CD4-positive, alpha-beta T cell (primary cell): ENCODE results near the gene PCDH9. TPM values are rescaled to one million over a fixed set of nuclear protein-coding genes. Genes with fewer than 3 reads are reported as not detected.

ENCODE experiments used
- ATAC-seq: fragments of 200-7000 bp; cut with Tn5 transposase; one replicate; pipeline ENCODE4 v1.10.0; 2022; ENCODE audit warnings: mild to moderate bottlenecking; ENCODE audit not compliant: poor library complexity
- CTCF ChIA-PET: fragments of 350-600 bp; sonication (Branson Sonifier 250); formaldehyde crosslinking; loops from one replicate; lab custom pipeline; 2021; ENCODE audit warnings: antibody characterized with exemption, inconsistent platforms; lab: Charles Lee
- POLR2A ChIA-PET: fragments of 350-600 bp; sonication (Branson Sonifier 250); formaldehyde crosslinking; loops from one replicate; lab custom pipeline; 2021; ENCODE audit warnings: antibody characterized with exemption, inconsistent platforms; lab: Charles Lee
- DNase-seq, 14 experiments: peaks; one replicate each; pipeline ENCODE4 v3.0.0-alpha.2; 2013 to 2020; ENCODE audit warnings: mixed read lengths in 2 of 14
- H3K27ac ChIP-seq, 2 donors: one replicate each; pipeline versions ENCODE4 v1.5.1 to v1.7.0; 2013; ENCODE audit warnings: low read length in 2 of 2, low read depth in 1 of 2, mild to moderate bottlenecking in 1 of 2
- H3K27me3 ChIP-seq, 2 experiments: 1 replicate in 1 of 2; 2 replicates in 1 of 2; pipeline versions ENCODE4 v1.6.1 to v1.7.0; 2013; ENCODE audit warnings: low read length in 2 of 2, control low read depth in 1 of 2, mild to moderate bottlenecking in 1 of 2, moderate library complexity in 1 of 2; ENCODE audit not compliant: insufficient read depth in 2 of 2, control insufficient read depth in 1 of 2
- H3K36me3 ChIP-seq: one replicate; pipeline ENCODE4 v1.6.1; 2013; ENCODE audit warnings: low read length, control low read depth; ENCODE audit not compliant: insufficient read depth
- H3K4me1 ChIP-seq: one replicate; pipeline ENCODE4 v1.6.1; 2013; ENCODE audit warnings: low read length, control low read depth; ENCODE audit not compliant: insufficient read depth
- H3K4me3 ChIP-seq: one replicate; pipeline ENCODE4 v1.5.1; 2013; ENCODE audit warnings: mild to moderate bottlenecking, low read length, moderate library complexity
- H3K9me3 ChIP-seq, 2 experiments: 1 replicate in 1 of 2; 2 replicates in 1 of 2; pipeline versions ENCODE4 v1.6.1 to v1.7.0; 2013; ENCODE audit warnings: low read length in 2 of 2, mild to moderate bottlenecking in 2 of 2, control low read depth in 1 of 2, moderate library complexity in 1 of 2; ENCODE audit not compliant: control insufficient read depth in 1 of 2, insufficient read depth in 1 of 2
- H3K27ac Mint-ChIP-seq: one replicate; pipeline ENCODE4 v1.8.0; 2020; ENCODE audit warnings: mixed read lengths
- H3K27me3 Mint-ChIP-seq: one replicate; pipeline ENCODE4 v1.8.0; 2021; ENCODE audit warnings: mixed read lengths
- H3K36me3 Mint-ChIP-seq: one replicate; pipeline ENCODE4 v1.8.0; 2021; ENCODE audit warnings: low read depth, mixed read lengths
- H3K4me1 Mint-ChIP-seq: one replicate; pipeline ENCODE4 v1.8.0; 2021; ENCODE audit warnings: low read depth, mixed read lengths
- H3K4me3 Mint-ChIP-seq: one replicate; pipeline ENCODE4 v1.8.0; 2020; ENCODE audit warnings: mild to moderate bottlenecking, mixed read lengths
- H3K9me3 Mint-ChIP-seq: one replicate; pipeline ENCODE4 v1.8.0; 2020; ENCODE audit warnings: mixed read lengths
- intact Hi-C, 2 experiments: fragments of 100-400 bp; cut with DNase I in 1 of 2; cut with micrococcal nuclease in 1 of 2; formaldehyde crosslinking; loops; one replicate each; pipeline versions ENCODE4 v1.15.1 to v1.9.0; 2023 to 2025; cut with DNase I, micrococcal nuclease
- total RNA-seq, 174 experiments: library from RNA in 2 of 174; stranded (reverse) in 2 of 174; gene quantifications; one replicate each; pipeline ENCODE4 v1.2.3 and lab custom pipeline; 2021 to 2026
- TF ChIP-seq, protein P1 (sequence below): fragments of 200-600 bp; IDR thresholded peaks from one replicate; pipeline ENCODE4 v1.8.0; 2022; ENCODE audit warnings: antibody characterized with exemption, mild to moderate bottlenecking

Gene PCDH9
- total RNA-seq, 2 experiments from 2014 or later, result 0.08 to 0.19 TPM

DNA sequence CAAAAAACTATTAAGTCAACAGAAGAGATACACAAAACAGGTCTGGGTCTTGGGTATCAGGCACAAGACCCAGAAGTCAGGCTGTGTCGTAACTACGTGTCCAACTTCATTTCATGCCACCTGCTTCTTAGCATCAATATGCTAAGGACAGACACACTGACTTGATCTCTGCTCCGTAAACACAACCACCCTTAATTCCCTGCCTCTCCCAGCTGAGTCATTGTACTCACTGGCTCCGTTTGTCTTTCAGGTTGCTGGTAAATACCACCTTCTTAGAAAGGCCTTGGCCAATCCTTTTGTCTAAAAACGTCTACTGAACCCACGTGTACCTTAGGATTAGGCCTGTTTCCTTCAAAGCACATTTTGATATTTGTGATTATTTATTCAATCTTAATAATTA is 726.2 kb downstream of the PCDH9 start:
- ChIA-PET CTCF (no interaction called here), POLR2A (no interaction called here)
- H3K4me1 Mint-ChIP-seq, result no peaks in the 10 kb centered on the region

DNA sequence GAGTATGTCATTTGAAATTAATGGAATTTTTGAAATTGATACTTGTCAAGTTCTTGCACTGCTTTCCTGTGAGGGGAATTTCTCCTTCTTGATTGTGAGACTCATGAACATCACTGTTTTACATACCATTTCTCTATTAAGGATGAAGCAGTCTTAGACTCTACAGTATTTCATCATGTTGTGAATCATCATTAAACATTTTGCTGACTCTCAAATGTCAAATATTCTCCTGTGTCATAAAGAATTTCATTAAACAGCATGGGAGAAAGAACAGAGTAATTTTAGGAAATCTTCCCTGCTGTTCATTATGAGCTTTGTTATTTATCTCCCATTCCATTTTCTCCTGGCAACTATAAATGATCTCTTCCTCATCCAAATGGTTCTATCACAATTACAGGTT is 729.0 kb downstream of the PCDH9 start:
- ATAC-seq (no peak), DNase-seq (no peak)
- Mint-ChIP-seq H3K9me3 (no peaks in the 10 kb centered on the region), H3K36me3 (no peaks in the 10 kb centered on the region), H3K4me1 (no peaks in the 10 kb centered on the region), H3K27me3 (no peaks in the 10 kb centered on the region), H3K27ac (no peak overlapping the region), H3K4me3 (no peak overlapping the region)
- no peaks in the 10 kb centered on the region for H3K36me3 ChIP-seq
- POLR2A ChIA-PET, result no interaction called here
- no peak overlapping the region for H3K27ac ChIP-seq
- H3K4me1 ChIP-seq, result no peaks in the 10 kb centered on the region
- TF ChIP-seq, protein P1, sequence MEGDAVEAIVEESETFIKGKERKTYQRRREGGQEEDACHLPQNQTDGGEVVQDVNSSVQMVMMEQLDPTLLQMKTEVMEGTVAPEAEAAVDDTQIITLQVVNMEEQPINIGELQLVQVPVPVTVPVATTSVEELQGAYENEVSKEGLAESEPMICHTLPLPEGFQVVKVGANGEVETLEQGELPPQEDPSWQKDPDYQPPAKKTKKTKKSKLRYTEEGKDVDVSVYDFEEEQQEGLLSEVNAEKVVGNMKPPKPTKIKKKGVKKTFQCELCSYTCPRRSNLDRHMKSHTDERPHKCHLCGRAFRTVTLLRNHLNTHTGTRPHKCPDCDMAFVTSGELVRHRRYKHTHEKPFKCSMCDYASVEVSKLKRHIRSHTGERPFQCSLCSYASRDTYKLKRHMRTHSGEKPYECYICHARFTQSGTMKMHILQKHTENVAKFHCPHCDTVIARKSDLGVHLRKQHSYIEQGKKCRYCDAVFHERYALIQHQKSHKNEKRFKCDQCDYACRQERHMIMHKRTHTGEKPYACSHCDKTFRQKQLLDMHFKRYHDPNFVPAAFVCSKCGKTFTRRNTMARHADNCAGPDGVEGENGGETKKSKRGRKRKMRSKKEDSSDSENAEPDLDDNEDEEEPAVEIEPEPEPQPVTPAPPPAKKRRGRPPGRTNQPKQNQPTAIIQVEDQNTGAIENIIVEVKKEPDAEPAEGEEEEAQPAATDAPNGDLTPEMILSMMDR, result no peak
- H3K27me3 ChIP-seq, result no peaks in the 10 kb centered on the region
- intact Hi-C loops, result no loop called here
- CTCF ChIA-PET, result no interaction called here
- H3K9me3 ChIP-seq, result no peaks in the 10 kb centered on the region
- no peak overlapping the region for H3K4me3 ChIP-seq

More for the DNA sequence above, 726.2 kb downstream of the PCDH9 start:
- Histone ChIP-seq H3K27me3 (no peaks in the 10 kb centered on the region), H3K9me3 (peaks cover 0 to 4% of the 10 kb centered on the region in 2 experiments), H3K4me3 (no peak overlapping the region), H3K27ac (no peak overlapping the region), H3K4me1 (no peaks in the 10 kb centered on the region), H3K36me3 (no peaks in the 10 kb centered on the region)
- no peaks in the 10 kb centered on the region for H3K9me3 Mint-ChIP-seq
- H3K4me3 Mint-ChIP-seq, result no peak overlapping the region
- ATAC-seq, result no peak
- no peaks in the 10 kb centered on the region for H3K36me3 Mint-ChIP-seq
- H3K27me3 Mint-ChIP-seq, result no peaks in the 10 kb centered on the region
- DNase-seq, result no peak
- intact Hi-C loops, result no loop called here
- no peak overlapping the region for H3K27ac Mint-ChIP-seq
- TF ChIP-seq, protein P1, result no peak

DNA sequence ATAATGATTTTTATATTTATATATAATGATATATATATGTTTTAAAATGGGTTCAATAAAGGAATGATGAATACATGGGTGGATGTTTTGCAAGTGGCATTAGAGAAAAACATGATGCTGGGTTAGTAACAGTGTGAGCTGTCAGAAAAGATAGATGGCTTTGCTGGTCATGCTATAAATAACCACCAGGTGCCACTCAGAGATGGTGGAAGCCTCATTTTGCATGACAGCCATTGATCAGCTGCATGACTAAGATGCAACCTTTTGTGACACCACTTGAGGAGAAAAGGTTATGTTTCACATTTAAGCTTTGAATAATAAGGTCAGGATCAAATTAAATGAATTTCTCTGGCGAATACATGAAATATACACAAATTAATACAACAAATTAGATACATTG is 737.7 kb downstream of the PCDH9 start:
- no peaks in the 10 kb centered on the region for H3K36me3 ChIP-seq
- Mint-ChIP-seq H3K4me3 (no peak overlapping the region), H3K36me3 (no peaks in the 10 kb centered on the region), H3K4me1 (no peaks in the 10 kb centered on the region), H3K9me3 (no peaks in the 10 kb centered on the region), H3K27me3 (no peaks in the 10 kb centered on the region), H3K27ac (no peak overlapping the region)
- no peaks in the 10 kb centered on the region for H3K4me1 ChIP-seq
- H3K9me3 ChIP-seq, result no peaks in the 10 kb centered on the region
- no peak overlapping the region for H3K27ac ChIP-seq
- H3K27me3 ChIP-seq, result no peaks in the 10 kb centered on the region
- no peak for ATAC-seq
- CTCF ChIA-PET, result no interaction called here
- TF ChIP-seq, protein P1, result no peak
- no peak for DNase-seq
- POLR2A ChIA-PET, result no interaction called here
- no peak overlapping the region for H3K4me3 ChIP-seq
- intact Hi-C loops, result no loop called here
